ENCODE measurements around the gene DOLK.

DNA sequence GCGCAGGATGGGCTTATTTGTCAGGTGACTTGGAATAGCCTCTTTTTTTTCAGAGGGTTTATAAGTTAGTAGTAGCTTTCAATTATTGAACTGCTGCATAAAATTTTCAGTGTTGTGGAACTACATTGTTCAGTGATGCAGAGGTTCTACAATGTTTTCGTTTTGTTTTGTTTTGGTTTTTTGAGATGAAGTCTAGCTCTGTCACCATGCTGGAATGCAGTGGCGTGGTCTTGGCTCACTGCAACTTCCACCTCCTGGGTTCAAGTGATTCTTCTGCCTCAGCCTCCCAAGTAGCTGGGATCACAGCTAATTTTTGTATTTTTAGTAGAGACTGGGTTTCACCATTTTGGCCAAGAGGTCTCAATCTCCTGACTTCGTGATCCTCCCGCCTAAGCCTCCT, 22.1 kb upstream of the DOLK start:
- TF ChIP-seq POLR2A (IDR thresholded peaks at IDR 0.05; ENCODE audit: low read length) = no peak
- no peak for TF ChIP-seq GATA1 (IDR thresholded peaks at IDR 0.05; ENCODE audit: low read depth, low read length)
